ENCODE data around the gene ZBTB25. TPM values are rescaled to one million over a fixed set of nuclear protein-coding genes. Genes with fewer than 3 reads are reported as not detected.
A peak's percentile ranks its signal among the peaks of the same experiment; 100 is the strongest.

The ZBTB25 gene
- total and polyA plus RNA-seq, 10 of the 15 experiments (the other 5 are each of a cell fraction or from before 2014, with no cell fraction given): 4.1 to 33.9 (median 9.7) TPM

- TF ChIP-seq ZBTB11 (CRISPR knock-in tag; IDR thresholded peaks at IDR 0.05) (no peak), HDAC6 (IDR thresholded peaks at IDR 0.05; ENCODE audit: unreplicated experiment) (no peak), TCF3 (IDR thresholded peaks at IDR 0.05; ENCODE audit: borderline replicate concordance, insufficient read depth, low read depth, low read length) (no peak), ZNF207 (IDR thresholded peaks at IDR 0.05; ENCODE audit: borderline replicate concordance) (peak; percentile 32; the same call in 1 of the 2 replicates), POLR2AphosphoS2 (IDR thresholded peaks at IDR 0.05; ENCODE audit: low read depth, low read length) (no peak), ZBTB40 (IDR thresholded peaks at IDR 0.05; ENCODE audit: borderline replicate concordance) (no peak)
These were observed 1.5 kb upstream of the ZBTB25 start (continued) for GRCh38 chr14:64504897-64505794.

Measured in GM12878 (cell line).